ENCODE data around the gene PTGFRN.

DNA sequence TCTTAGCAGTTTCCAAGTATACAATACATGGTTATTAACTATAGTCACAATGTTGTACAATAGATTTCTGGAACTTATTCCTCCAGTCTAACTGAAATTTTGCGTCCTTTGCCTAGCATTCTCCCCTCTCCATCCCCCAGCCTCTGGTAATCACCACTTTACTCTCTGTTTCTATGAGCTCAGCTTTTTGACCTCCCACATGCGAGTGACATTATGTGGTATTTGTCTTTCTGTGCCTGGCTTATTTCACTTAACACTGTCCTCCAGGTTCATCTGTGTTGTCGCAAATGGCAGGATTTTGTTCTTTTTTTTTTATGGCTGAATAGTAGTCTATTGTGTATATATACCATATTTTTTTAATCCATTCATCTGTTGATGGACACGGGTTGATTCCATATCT lies 47.9 kb downstream of the PTGFRN start:
- TF ChIP-seq, protein P1, sequence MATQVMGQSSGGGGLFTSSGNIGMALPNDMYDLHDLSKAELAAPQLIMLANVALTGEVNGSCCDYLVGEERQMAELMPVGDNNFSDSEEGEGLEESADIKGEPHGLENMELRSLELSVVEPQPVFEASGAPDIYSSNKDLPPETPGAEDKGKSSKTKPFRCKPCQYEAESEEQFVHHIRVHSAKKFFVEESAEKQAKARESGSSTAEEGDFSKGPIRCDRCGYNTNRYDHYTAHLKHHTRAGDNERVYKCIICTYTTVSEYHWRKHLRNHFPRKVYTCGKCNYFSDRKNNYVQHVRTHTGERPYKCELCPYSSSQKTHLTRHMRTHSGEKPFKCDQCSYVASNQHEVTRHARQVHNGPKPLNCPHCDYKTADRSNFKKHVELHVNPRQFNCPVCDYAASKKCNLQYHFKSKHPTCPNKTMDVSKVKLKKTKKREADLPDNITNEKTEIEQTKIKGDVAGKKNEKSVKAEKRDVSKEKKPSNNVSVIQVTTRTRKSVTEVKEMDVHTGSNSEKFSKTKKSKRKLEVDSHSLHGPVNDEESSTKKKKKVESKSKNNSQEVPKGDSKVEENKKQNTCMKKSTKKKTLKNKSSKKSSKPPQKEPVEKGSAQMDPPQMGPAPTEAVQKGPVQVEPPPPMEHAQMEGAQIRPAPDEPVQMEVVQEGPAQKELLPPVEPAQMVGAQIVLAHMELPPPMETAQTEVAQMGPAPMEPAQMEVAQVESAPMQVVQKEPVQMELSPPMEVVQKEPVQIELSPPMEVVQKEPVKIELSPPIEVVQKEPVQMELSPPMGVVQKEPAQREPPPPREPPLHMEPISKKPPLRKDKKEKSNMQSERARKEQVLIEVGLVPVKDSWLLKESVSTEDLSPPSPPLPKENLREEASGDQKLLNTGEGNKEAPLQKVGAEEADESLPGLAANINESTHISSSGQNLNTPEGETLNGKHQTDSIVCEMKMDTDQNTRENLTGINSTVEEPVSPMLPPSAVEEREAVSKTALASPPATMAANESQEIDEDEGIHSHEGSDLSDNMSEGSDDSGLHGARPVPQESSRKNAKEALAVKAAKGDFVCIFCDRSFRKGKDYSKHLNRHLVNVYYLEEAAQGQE (IDR thresholded peaks at IDR 0.05; ENCODE audit: borderline replicate concordance) = no peak
- TF ChIP-seq, protein P1 (CRISPR knock-in tag; IDR thresholded peaks at IDR 0.05; ENCODE audit: low read depth) = no peak
- TF ChIP-seq ESRRA (IDR thresholded peaks at IDR 0.05; ENCODE audit: borderline replicate concordance, low read depth) = no peak
- TF ChIP-seq ARID2 (IDR thresholded peaks at IDR 0.05) = no peak
- TF ChIP-seq, protein P2, sequence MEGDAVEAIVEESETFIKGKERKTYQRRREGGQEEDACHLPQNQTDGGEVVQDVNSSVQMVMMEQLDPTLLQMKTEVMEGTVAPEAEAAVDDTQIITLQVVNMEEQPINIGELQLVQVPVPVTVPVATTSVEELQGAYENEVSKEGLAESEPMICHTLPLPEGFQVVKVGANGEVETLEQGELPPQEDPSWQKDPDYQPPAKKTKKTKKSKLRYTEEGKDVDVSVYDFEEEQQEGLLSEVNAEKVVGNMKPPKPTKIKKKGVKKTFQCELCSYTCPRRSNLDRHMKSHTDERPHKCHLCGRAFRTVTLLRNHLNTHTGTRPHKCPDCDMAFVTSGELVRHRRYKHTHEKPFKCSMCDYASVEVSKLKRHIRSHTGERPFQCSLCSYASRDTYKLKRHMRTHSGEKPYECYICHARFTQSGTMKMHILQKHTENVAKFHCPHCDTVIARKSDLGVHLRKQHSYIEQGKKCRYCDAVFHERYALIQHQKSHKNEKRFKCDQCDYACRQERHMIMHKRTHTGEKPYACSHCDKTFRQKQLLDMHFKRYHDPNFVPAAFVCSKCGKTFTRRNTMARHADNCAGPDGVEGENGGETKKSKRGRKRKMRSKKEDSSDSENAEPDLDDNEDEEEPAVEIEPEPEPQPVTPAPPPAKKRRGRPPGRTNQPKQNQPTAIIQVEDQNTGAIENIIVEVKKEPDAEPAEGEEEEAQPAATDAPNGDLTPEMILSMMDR (IDR thresholded peaks at IDR 0.05 in 2 of 3, conservative IDR thresholded peaks at IDR 0.05 in 1 of 3; ENCODE audit: insufficient read depth in 2 of 3, low read depth in 1 of 3, low read length in 3 of 3) = no peak
- TF ChIP-seq, protein P3, sequence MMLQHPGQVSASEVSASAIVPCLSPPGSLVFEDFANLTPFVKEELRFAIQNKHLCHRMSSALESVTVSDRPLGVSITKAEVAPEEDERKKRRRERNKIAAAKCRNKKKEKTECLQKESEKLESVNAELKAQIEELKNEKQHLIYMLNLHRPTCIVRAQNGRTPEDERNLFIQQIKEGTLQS (IDR thresholded peaks at IDR 0.05) = no peak
- TF ChIP-seq, protein P3 (CRISPR knock-in tag; conservative IDR thresholded peaks at IDR 0.05) = no peak
